PC-3 (cell line): ENCODE measurements around the gene TBC1D2. TPM values are rescaled to one million over a fixed set of nuclear protein-coding genes. Genes with fewer than 3 reads are reported as not detected.

Experiments
- ATAC-seq: fragments of 200-7000 bp; cut with Tn5 transposase; 2 replicates; pipeline ENCODE4 v1.9.1; 2020; ENCODE audit warnings: mild to moderate bottlenecking, moderate library complexity
- BruUV-seq: library from RNA; stranded (reverse); fragments of 400-500 nt; replicated peaks from 2 replicates; lab custom pipeline; 2021; lab: Mats Ljungman, UMichigan
- CTCF ChIA-PET: fragments of 300-600 bp; sonication (Branson Sonifier 250); formaldehyde crosslinking; loops from one replicate; lab custom pipeline; 2022; ENCODE audit warnings: antibody characterized with exemption; lab: Charles Lee
- POLR2A ChIA-PET: fragments of 300-600 bp; sonication (Branson Sonifier 250); formaldehyde crosslinking; loops from one replicate; lab custom pipeline; 2022; ENCODE audit warnings: antibody characterized with exemption; ENCODE audit not compliant: unreplicated experiment; lab: Charles Lee
- DNase-seq: peaks from one replicate; pipeline ENCODE4 v3.0.0-alpha.2; 2015
- H2AFZ ChIP-seq: fragments of 300-600 bp; sonication (generic); 2 replicates; pipeline ENCODE4 v1.6.0; 2016; ENCODE audit warnings: antibody characterized with exemption, low read length
- H3F3A ChIP-seq: fragments of 300-600 bp; sonication (generic); one replicate; pipeline ENCODE4 v1.6.0; 2017; ENCODE audit warnings: antibody characterized with exemption, low read length, control low read depth, mild to moderate bottlenecking; ENCODE audit not compliant: unreplicated experiment
- H3K27ac ChIP-seq: fragments of 300-600 bp; sonication (generic); 2 replicates; pipeline ENCODE4 v1.5.1; 2016; ENCODE audit warnings: mild to moderate bottlenecking, low read length
- H3K27me3 ChIP-seq: fragments of 300-600 bp; sonication (generic); 2 replicates; pipeline ENCODE4 v1.6.1; 2016; ENCODE audit warnings: low read length, mixed read lengths
- H3K36me3 ChIP-seq: fragments of 300-600 bp; sonication (generic); 2 replicates; pipeline ENCODE4 v1.6.1; 2016; ENCODE audit warnings: low read depth, mixed run types, low read length, mixed read lengths
- H3K4me1 ChIP-seq: fragments of 300-600 bp; sonication (generic); 2 replicates; pipeline ENCODE4 v1.5.1; 2016; ENCODE audit warnings: low read length; ENCODE audit not compliant: insufficient read depth
- H3K4me2 ChIP-seq: fragments of 300-600 bp; sonication (generic); 2 replicates; pipeline ENCODE4 v1.6.0; 2016; ENCODE audit warnings: low read length
- H3K4me3 ChIP-seq: fragments of 300-600 bp; sonication (generic); 2 replicates; pipeline ENCODE4 v1.5.1; 2016; ENCODE audit warnings: mild to moderate bottlenecking, low read length, mixed read lengths
- H3K79me2 ChIP-seq: fragments of 300-600 bp; sonication (generic); 2 replicates; pipeline ENCODE4 v1.6.1; 2017; ENCODE audit warnings: low read length, mixed read lengths
- H3K9ac ChIP-seq: fragments of 300-600 bp; sonication (generic); 2 replicates; pipeline ENCODE4 v1.6.0; 2016; ENCODE audit warnings: mild to moderate bottlenecking, low read length
- H3K9me2 ChIP-seq: fragments of 300-600 bp; sonication (generic); replicated peaks from 2 replicates; pipeline ENCODE4 v1.6.1; 2016; ENCODE audit warnings: mixed run types, low read length, mixed read lengths
- H3K9me3 ChIP-seq: fragments of 300-600 bp; sonication (generic); 2 replicates; pipeline ENCODE4 v1.6.1; 2016; ENCODE audit warnings: low read length, mixed read lengths
- H4K20me1 ChIP-seq: fragments of 300-600 bp; sonication (generic); 2 replicates; pipeline ENCODE4 v1.6.1; 2016; ENCODE audit warnings: low read length, mixed read lengths
- CTCF ChIP-seq: fragments of 300-600 bp; sonication (generic); conservative IDR thresholded peaks from 2 replicates; pipeline ENCODE4 v1.5.1; 2017; ENCODE audit warnings: antibody characterized with exemption, low read depth, mild to moderate bottlenecking, low read length
- EZH2 ChIP-seq: fragments of 300-600 bp; sonication (generic); IDR thresholded peaks from one replicate; pipeline ENCODE4 v1.6.1; 2017; ENCODE audit warnings: antibody characterized with exemption, mild to moderate bottlenecking, low read length; ENCODE audit not compliant: unreplicated experiment
- EZH2phosphoT487 ChIP-seq: fragments of 300-600 bp; sonication (generic); IDR thresholded peaks from 2 replicates; pipeline ENCODE4 v1.6.1; 2018; ENCODE audit warnings: mild to moderate bottlenecking, antibody characterized with exemption, low read length, borderline replicate concordance
- intact Hi-C: fragments of 100-400 bp; cut with micrococcal nuclease; formaldehyde crosslinking; loops from 2 replicates; pipeline ENCODE4 v1.9.0; 2023
- total RNA-seq: library from RNA; depleted of rRNA; stranded (reverse); fragments of >200 nt; gene quantifications from 2 replicates; pipeline ENCODE4 v1.2.3, GENCODE V29; 2014

TBC1D2 gene
- total RNA-seq, 1 experiment from 2014 or later, result 7.4 TPM

- Histone ChIP-seq H3K36me3 (0 out of 2 replicates have a peak, but pooled peaks cover 5% of the 10 kb centered on the region), H3K9me2 (no peaks in the 10 kb centered on the region), H3K4me1 (peaks cover 39% of the 10 kb centered on the region), H4K20me1 (no peaks in the 10 kb centered on the region), H3K9me3 (no peaks in the 10 kb centered on the region), H3K4me3 (no peak overlapping the region), H3F3A (no peaks in the 10 kb centered on the region), H3K27me3 (no peaks in the 10 kb centered on the region), H3K27ac (peak overlapping the region; percentile 62), H3K79me2 (no peaks in the 10 kb centered on the region), H3K9ac (no peak overlapping the region), H2AFZ (no peak overlapping the region), H3K4me2 (no peak overlapping the region)
- no peak for ATAC-seq
- POLR2A ChIA-PET, result no interaction called here
- BruUV-seq, result no TSS peak
- intact Hi-C loops, result no loop called here
- TF ChIP-seq EZH2phosphoT487, result no peak
- TF ChIP-seq CTCF, result no peak
- no peak for TF ChIP-seq EZH2
- no peak for DNase-seq
- CTCF ChIA-PET, result interaction anchor here (1.0 kb wide), 1 partner anchor 109 kb away, joined by 3 read pairs; no protein-coding TSS in a partner anchor
Measured at GRCh38 chr9:98229620-98230019, 25.8 kb downstream of the TBC1D2 start.

GRCh38 chr9:98229090-98229395, 26.4 kb downstream of the TBC1D2 start:
- ATAC-seq, result no peak
- H3K4me1 ChIP-seq, result peaks cover 39% of the 10 kb centered on the region
- no peak overlapping the region for H3K27ac ChIP-seq

More at GRCh38 chr9:98229090-98229395, 26.4 kb downstream of the TBC1D2 start:
- Histone ChIP-seq H3K4me2 (no peak overlapping the region), H2AFZ (no peak overlapping the region), H3F3A (no peaks in the 10 kb centered on the region), H3K79me2 (no peaks in the 10 kb centered on the region), H3K9me2 (no peaks in the 10 kb centered on the region), H3K36me3 (0 out of 2 replicates have a peak, but pooled peaks cover 5% of the 10 kb centered on the region), H4K20me1 (no peaks in the 10 kb centered on the region), H3K9ac (no peak overlapping the region), H3K27me3 (no peaks in the 10 kb centered on the region), H3K4me3 (no peak overlapping the region), H3K9me3 (no peaks in the 10 kb centered on the region)
- intact Hi-C loops, result no loop called here
- no peak for DNase-seq
- BruUV-seq, result no TSS peak
- POLR2A ChIA-PET, result no interaction called here
- no peak for TF ChIP-seq EZH2phosphoT487
- TF ChIP-seq EZH2, result no peak
- no peak for TF ChIP-seq CTCF
- CTCF ChIA-PET, result no interaction called here
